Measurements from ENCODE around the gene SFXN1. TPM values are rescaled to one million over a fixed set of nuclear protein-coding genes. Genes with fewer than 3 reads are reported as not detected.

Gene SFXN1
- polyA plus RNA-seq, 3 donors, result 5.8 to 10.3 (median 8.3) TPM

- H3K27me3 Mint-ChIP-seq (ENCODE audit: low read depth in 3 of 3), result peaks cover 16 to 40% (median 36%) of the 10 kb centered on the region in 3 donors
- Histone ChIP-seq H3K27ac (ENCODE audit: low read depth in 1 of 2, low read length in 2 of 2) (no peak overlapping the region), H2AFZ (ENCODE audit: insufficient read depth, low read depth, low read length, poor library complexity, severe bottlenecking) (no peak overlapping the region), H3K36me3 (replicated peaks in 1 of 2; ENCODE audit: control insufficient read depth in 1 of 2, insufficient read depth in 2 of 2, low read length in 2 of 2) (no peaks in the 10 kb centered on the region), H3K4me1 (ENCODE audit: control insufficient read depth in 1 of 2, insufficient read depth in 2 of 2, low read length in 2 of 2) (no peaks in the 10 kb centered on the region), H3K79me2 (ENCODE audit: insufficient read depth, low read length) (no peaks in the 10 kb centered on the region), H4K20me1 (ENCODE audit: insufficient read depth, low read length) (no peaks in the 10 kb centered on the region), H3K27me3 (ENCODE audit: control insufficient read depth in 2 of 2, insufficient read depth in 2 of 2, low read length in 2 of 2) (peaks cover 12 to 14% of the 10 kb centered on the region in 2 donors), H3K9me3 (replicated peaks in 1 of 2; ENCODE audit: control insufficient read depth in 1 of 2, insufficient read depth in 1 of 2, low read length in 2 of 2) (no peaks in the 10 kb centered on the region), H3K9ac (ENCODE audit: insufficient read depth, low read length, poor library complexity, severe bottlenecking) (no peak overlapping the region), H3K4me3 (replicated peaks in 1 of 3; ENCODE audit: low read depth in 2 of 3, low read length in 3 of 3) (no peak overlapping the region), H3K4me2 (replicated peaks; ENCODE audit: extremely low read depth, low read length, poor library complexity, severe bottlenecking) (no peak overlapping the region)
- no peak overlapping the region for H3K27ac Mint-ChIP-seq
- peaks cover 0 to 3% (median 0%) of the 10 kb centered on the region in 7 donors for H3K9me3 Mint-ChIP-seq
- DNase-seq, result no peak
- no peak overlapping the region for H3K4me3 Mint-ChIP-seq
- intact Hi-C loops (cut with micrococcal nuclease), result no loop called here
- no peak for TF ChIP-seq CTCF (IDR thresholded peaks at IDR 0.05)
- no peaks in the 10 kb centered on the region for H3K36me3 Mint-ChIP-seq
- peaks cover 2% of the 10 kb centered on the region for H3K4me1 Mint-ChIP-seq
Measured at GRCh38 chr5:175472378-175472777, 6.0 kb upstream of the SFXN1 start.

GRCh38 chr5:175475248-175475647, 3.1 kb upstream of the SFXN1 start:
- no peak for DNase-seq
- Histone ChIP-seq H2AFZ (ENCODE audit: insufficient read depth, low read depth, low read length, poor library complexity, severe bottlenecking) (no peak overlapping the region), H3K4me3 (replicated peaks in 1 of 3; ENCODE audit: low read depth in 2 of 3, low read length in 3 of 3) (no peak overlapping the region), H4K20me1 (ENCODE audit: insufficient read depth, low read length) (no peaks in the 10 kb centered on the region), H3K36me3 (replicated peaks in 1 of 2; ENCODE audit: control insufficient read depth in 1 of 2, insufficient read depth in 2 of 2, low read length in 2 of 2) (no peaks in the 10 kb centered on the region), H3K4me1 (ENCODE audit: control insufficient read depth in 1 of 2, insufficient read depth in 2 of 2, low read length in 2 of 2) (peaks cover 10 to 14% of the 10 kb centered on the region in 2 donors), H3K79me2 (ENCODE audit: insufficient read depth, low read length) (peaks cover 15% of the 10 kb centered on the region), H3K4me2 (replicated peaks; ENCODE audit: extremely low read depth, low read length, poor library complexity, severe bottlenecking) (no peak overlapping the region), H3K27me3 (ENCODE audit: control insufficient read depth in 2 of 2, insufficient read depth in 2 of 2, low read length in 2 of 2) (peaks cover 16 to 18% of the 10 kb centered on the region in 2 donors), H3K27ac (ENCODE audit: low read depth in 1 of 2, low read length in 2 of 2) (no peak overlapping the region), H3K9ac (ENCODE audit: insufficient read depth, low read length, poor library complexity, severe bottlenecking) (no peak overlapping the region), H3K9me3 (replicated peaks in 1 of 2; ENCODE audit: control insufficient read depth in 1 of 2, insufficient read depth in 1 of 2, low read length in 2 of 2) (no peaks in the 10 kb centered on the region)
- intact Hi-C loops (cut with micrococcal nuclease), result no loop called here
- H3K27ac Mint-ChIP-seq, result no peak overlapping the region
- H3K9me3 Mint-ChIP-seq, result peaks cover 0 to 3% (median 0%) of the 10 kb centered on the region in 7 donors
- peaks cover 15 to 42% (median 34%) of the 10 kb centered on the region in 3 donors for H3K27me3 Mint-ChIP-seq (ENCODE audit: low read depth in 3 of 3)
- H3K4me3 Mint-ChIP-seq, result no peak overlapping the region
- peaks cover 18% of the 10 kb centered on the region for H3K4me1 Mint-ChIP-seq
- WGBS (ENCODE audit: insufficient coverage), result no CpG with 5 or more reads among the region's 1 CpG
- H3K36me3 Mint-ChIP-seq, result no peaks in the 10 kb centered on the region
- TF ChIP-seq CTCF (IDR thresholded peaks at IDR 0.05), result no peak

Measured in CD14-positive monocyte (primary cell).